Measurements from ENCODE around the gene PATJ. TPM values are rescaled to one million over a fixed set of nuclear protein-coding genes. Genes with fewer than 3 reads are reported as not detected.
A peak's percentile ranks its signal among the peaks of the same experiment; 100 is the strongest.
"Not testable (repeated sequence)": the region's sequence is repeated elsewhere in the genome, so short reads cannot be mapped to it uniquely, and the experiment has no call there.

Gene PATJ
- total RNA-seq, 4 donors from 2014 or later: 54.9 to 187 (median 62.1) TPM

DNA sequence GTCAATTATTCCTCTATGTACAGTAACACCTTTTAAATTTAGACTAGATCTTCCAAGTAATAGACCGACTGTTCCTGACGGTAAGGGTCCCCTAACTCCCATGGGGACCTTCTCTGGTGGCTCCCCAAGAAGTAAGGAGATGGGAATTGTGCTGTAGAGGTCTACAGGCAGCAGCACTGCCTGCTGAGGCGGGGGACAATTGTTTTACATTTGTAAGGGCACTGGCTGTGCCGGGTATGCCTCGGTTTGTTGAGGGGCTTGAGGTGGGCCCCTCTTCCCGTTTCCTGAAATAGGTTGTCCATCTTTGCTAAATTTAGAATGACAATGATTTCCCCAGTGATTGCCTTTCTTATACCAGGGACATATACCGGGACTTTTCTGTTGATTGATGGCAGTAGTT is 439.3 kb downstream of the PATJ start:
- Histone ChIP-seq H3K36me3 (no peaks in the 10 kb centered on the region), H3K4me3 (no peak overlapping the region), H3K27me3 (no peaks in the 10 kb centered on the region), H3K9me3 (no peaks in the 10 kb centered on the region), H3K27ac (no peak overlapping the region), H3K4me1 (peaks cover 12% of the 10 kb centered on the region)
- DNase-seq (ENCODE audit: low spot score in 2 of 2): peak in 1 of 2 donors; percentile 24
- WGBS: 85% methylated on average over 7 of the region's 7 CpGs
- TF ChIP-seq EP300 (IDR thresholded peaks at IDR 0.05) (no peak), POLR2A (IDR thresholded peaks at IDR 0.05) (no peak), POLR2AphosphoS5 (IDR thresholded peaks at IDR 0.05) (no peak)
- TF ChIP-seq, protein P1, sequence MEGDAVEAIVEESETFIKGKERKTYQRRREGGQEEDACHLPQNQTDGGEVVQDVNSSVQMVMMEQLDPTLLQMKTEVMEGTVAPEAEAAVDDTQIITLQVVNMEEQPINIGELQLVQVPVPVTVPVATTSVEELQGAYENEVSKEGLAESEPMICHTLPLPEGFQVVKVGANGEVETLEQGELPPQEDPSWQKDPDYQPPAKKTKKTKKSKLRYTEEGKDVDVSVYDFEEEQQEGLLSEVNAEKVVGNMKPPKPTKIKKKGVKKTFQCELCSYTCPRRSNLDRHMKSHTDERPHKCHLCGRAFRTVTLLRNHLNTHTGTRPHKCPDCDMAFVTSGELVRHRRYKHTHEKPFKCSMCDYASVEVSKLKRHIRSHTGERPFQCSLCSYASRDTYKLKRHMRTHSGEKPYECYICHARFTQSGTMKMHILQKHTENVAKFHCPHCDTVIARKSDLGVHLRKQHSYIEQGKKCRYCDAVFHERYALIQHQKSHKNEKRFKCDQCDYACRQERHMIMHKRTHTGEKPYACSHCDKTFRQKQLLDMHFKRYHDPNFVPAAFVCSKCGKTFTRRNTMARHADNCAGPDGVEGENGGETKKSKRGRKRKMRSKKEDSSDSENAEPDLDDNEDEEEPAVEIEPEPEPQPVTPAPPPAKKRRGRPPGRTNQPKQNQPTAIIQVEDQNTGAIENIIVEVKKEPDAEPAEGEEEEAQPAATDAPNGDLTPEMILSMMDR (IDR thresholded peaks at IDR 0.05): no peak

DNA sequence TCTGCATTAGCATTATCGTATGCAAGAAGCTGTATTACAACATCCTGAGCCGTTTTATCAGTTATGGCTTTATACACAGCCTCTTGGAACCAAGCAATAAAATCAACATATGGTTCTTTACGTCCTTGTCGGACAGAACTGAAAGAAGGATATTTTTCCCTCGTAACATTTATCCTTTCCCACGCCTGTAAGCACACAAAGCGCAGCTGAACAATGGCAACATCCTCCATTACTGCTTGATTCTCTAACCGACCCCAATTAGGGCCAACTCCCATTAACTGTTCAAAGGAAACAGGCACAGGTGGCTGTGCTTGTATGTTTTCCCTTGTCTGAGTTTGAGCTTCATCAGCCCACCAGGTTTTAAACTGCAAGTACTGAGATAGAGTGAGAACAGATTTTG is 439.9 kb downstream of the PATJ start:
- peak in 1 of 2 donors; percentile 23 for DNase-seq (ENCODE audit: low spot score in 2 of 2)
- WGBS: 86% methylated on average over 8 of the region's 8 CpGs
- peaks cover 12% of the 10 kb centered on the region for H3K4me1 ChIP-seq
- not testable (repeated sequence) for H3K36me3 ChIP-seq, H3K4me3 ChIP-seq, H3K27ac ChIP-seq, H3K9me3 ChIP-seq, H3K27me3 ChIP-seq

DNA sequence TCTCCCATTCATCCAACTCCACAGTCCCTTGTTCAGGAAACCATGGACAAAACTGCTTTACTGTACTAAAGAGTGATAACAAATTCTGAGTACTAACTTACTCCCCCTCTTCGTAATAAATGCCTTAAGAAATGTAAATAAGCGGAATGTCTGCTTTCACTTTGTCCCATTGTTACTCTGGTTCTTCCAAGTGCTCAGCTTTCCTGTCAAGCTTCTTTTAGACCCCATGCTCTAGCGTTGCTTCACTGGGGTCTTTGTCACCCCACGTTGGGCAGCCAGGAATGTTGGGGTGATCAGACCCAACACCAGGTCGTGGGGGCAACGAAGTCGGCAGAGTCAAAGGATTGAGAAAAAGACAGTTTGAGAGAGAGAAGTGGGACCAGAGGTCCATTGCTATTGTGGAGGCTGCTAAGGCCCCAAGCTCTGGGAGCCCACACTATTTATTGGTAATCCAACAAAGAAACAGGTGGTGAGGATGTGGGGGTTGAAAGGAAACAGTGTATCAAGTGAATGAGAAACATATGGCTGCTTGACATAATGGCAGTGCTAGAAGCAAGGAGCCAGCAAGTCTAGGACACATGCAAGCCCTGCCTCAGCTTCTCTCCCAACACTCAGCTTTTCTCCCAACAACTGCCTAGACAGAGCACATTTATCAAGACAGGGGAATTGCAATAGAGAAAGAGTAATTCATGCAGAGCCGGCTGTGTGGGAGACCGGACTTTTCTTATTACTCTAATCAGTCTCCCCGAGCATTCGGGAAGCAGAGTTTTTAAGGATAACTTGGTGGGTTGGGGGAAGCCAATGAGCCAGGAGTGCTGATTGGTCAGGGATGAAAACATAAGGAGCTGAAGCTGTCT is 441.1 kb downstream of the PATJ start:
- H3K9me3 ChIP-seq, H3K27ac ChIP-seq, H3K4me3 ChIP-seq, H3K36me3 ChIP-seq, H3K27me3 ChIP-seq: not testable (repeated sequence)
- DNase-seq (ENCODE audit: low spot score in 2 of 2): peak in 1 of 2 donors; percentile 44
- peaks cover 12% of the 10 kb centered on the region for H3K4me1 ChIP-seq
- WGBS: 67% methylated on average over 11 of the region's 11 CpGs

DNA sequence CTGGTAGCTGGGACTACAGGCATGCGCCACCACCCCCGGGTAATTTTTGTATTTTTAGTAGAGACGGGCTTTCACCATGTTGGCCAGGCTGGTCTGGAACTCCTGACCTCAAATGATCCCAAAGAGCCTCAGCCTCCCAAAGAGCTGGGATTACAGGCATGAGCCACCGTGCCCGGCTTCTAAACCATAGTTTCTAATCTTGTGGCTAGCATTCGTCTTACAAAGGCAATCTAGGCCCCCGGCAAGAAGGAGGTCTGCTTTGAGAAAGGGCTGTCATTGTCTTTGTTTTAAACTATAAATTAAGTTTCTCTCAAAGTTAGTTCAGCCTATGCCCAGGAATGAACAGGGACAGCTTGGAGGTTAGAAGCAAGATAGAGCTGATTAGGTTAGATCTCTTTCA is 442.1 kb downstream of the PATJ start:
- Histone ChIP-seq H3K9me3 (no peaks in the 10 kb centered on the region), H3K27me3 (no peaks in the 10 kb centered on the region), H3K27ac (no peak overlapping the region), H3K4me3 (no peak overlapping the region), H3K4me1 (peaks cover 12% of the 10 kb centered on the region), H3K36me3 (no peaks in the 10 kb centered on the region)
- TF ChIP-seq POLR2A (IDR thresholded peaks at IDR 0.05) (no peak), EP300 (IDR thresholded peaks at IDR 0.05) (no peak), POLR2AphosphoS5 (IDR thresholded peaks at IDR 0.05) (no peak)
- TF ChIP-seq, protein P1 (IDR thresholded peaks at IDR 0.05): no peak
- WGBS: 87% methylated on average over 7 of the region's 7 CpGs
- peak in 1 of 2 donors; percentile 41 for DNase-seq (ENCODE audit: low spot score in 2 of 2)

DNA sequence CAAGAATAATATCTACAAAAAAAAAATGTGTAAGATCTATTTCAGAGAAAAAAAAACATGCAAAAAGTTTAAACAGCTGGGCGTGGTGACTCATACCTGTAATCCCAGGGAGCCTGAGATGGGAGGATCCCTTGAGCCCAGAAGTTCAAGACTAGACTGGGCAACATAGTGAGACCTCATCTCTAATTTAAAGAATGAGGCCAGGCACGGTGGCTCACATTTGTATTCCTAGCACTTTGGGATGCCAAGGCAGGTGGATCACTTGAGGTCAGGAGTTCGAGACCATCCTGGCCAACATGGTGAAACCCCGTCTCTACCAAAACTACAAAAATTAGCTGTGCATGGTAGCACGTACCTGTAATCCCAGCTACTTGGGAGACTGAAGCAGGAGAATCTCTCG is 443.0 kb downstream of the PATJ start:
- DNase-seq (ENCODE audit: low spot score in 2 of 2): peak in 1 of 2 donors; percentile 6
- H3K4me3 ChIP-seq: not testable (repeated sequence)

DNA sequence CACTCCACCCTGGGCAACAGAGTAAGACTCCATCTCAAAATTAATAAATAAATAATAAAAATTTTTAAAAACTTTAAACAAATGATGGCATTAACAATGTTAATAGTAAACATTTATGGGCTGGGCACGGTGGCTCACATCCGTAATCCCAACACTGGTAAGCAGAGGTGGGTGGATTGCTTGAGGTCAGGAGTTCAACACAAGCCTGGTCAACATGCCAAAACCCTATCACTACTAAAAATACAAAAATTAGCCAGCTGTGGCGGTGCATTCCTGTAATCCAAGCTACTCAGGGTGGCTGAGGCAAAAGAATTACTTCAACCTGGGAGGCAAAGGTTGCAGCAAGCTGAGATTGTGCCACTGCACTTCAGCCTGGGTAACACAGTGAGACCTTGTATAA is 443.4 kb downstream of the PATJ start:
- H3K9me3 ChIP-seq: no peaks in the 10 kb centered on the region
- H3K4me1 ChIP-seq: no peaks in the 10 kb centered on the region
- H3K27me3 ChIP-seq: no peaks in the 10 kb centered on the region
- no peak overlapping the region for H3K4me3 ChIP-seq
- peak in 1 of 2 donors; percentile 50 for DNase-seq (ENCODE audit: low spot score in 2 of 2)
- TF ChIP-seq POLR2A (IDR thresholded peaks at IDR 0.05) (no peak), POLR2AphosphoS5 (IDR thresholded peaks at IDR 0.05) (no peak), EP300 (IDR thresholded peaks at IDR 0.05) (no peak)
- TF ChIP-seq, protein P1 (IDR thresholded peaks at IDR 0.05): no peak
- 91% methylated on average over 3 of the region's 3 CpGs for WGBS
- H3K36me3 ChIP-seq: no peaks in the 10 kb centered on the region
- H3K27ac ChIP-seq: no peak overlapping the region

More for the DNA sequence above, 443.0 kb downstream of the PATJ start:
- WGBS: 89% methylated on average over 6 of the region's 6 CpGs
- H3K4me1 ChIP-seq, H3K27ac ChIP-seq, H3K9me3 ChIP-seq, H3K27me3 ChIP-seq, H3K36me3 ChIP-seq: not testable (repeated sequence)

DNA sequence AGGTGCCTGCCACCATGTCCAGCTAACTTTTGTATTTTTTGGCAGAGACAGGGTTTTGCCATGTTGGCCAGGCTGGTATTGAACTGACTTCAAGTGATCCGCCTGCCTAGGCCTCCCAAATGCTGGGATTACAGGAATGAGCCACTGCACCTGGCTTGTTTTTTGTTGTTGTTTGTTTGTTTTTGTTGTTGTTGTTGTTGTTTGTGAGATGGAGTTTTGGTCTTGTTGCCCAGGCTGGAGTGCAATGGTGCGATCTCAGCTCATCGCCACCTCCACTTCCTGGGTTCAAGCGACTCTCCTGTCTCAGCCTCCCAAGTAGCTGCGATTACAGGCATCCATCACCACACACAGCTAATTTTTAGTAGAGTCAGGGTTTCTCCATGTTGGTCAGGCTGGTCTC is 445.3 kb downstream of the PATJ start:
- WGBS: 96% methylated on average over 5 of the region's 5 CpGs
- H3K27ac ChIP-seq: no peak overlapping the region
- no peaks in the 10 kb centered on the region for H3K4me1 ChIP-seq
- H3K27me3 ChIP-seq: no peaks in the 10 kb centered on the region
- TF ChIP-seq EP300 (IDR thresholded peaks at IDR 0.05): no peak
- TF ChIP-seq POLR2AphosphoS5 (IDR thresholded peaks at IDR 0.05): no peak
- TF ChIP-seq POLR2A (IDR thresholded peaks at IDR 0.05): no peak
- TF ChIP-seq, protein P1 (IDR thresholded peaks at IDR 0.05): no peak
- H3K9me3 ChIP-seq: no peaks in the 10 kb centered on the region
- H3K36me3 ChIP-seq: no peaks in the 10 kb centered on the region
- no peak for DNase-seq (ENCODE audit: low spot score in 2 of 2)
- H3K4me3 ChIP-seq: no peak overlapping the region
